Neutrophil (primary cell): ENCODE data around the gene FAM209A.
"Not testable (repeated sequence)": the region's sequence is repeated elsewhere in the genome, so short reads cannot be mapped to it uniquely, and the experiment has no call there.

Experiments used
- H3K27ac ChIP-seq: fragments of 200-600 bp; sonication (generic); 2 replicates; pipeline ENCODE4 v1.5.1; 2016; ENCODE audit warnings: mild to moderate bottlenecking, moderate library complexity
- H3K27me3 ChIP-seq: fragments of 200-600 bp; sonication (generic); 2 replicates; pipeline ENCODE4 v1.6.0; 2016; ENCODE audit warnings: mild to moderate bottlenecking
- H3K36me3 ChIP-seq: fragments of 200-600 bp; sonication (generic); 2 replicates; pipeline ENCODE4 v1.5.1; 2017
- H3K4me1 ChIP-seq, 2 experiments: fragments of 200-600 bp in 1 of 2; sonication (generic) in 1 of 2; 1 replicate in 1 of 2; 2 replicates in 1 of 2; pipeline versions ENCODE4 v1.5.1 to v1.6.1; 2013 to 2016; ENCODE audit warnings: low read depth in 1 of 2, low read length in 1 of 2, mild to moderate bottlenecking in 1 of 2, moderate library complexity in 1 of 2; ENCODE audit not compliant: control insufficient read depth in 1 of 2, insufficient read depth in 1 of 2
- H3K4me3 ChIP-seq, 2 experiments: fragments of 200-600 bp in 1 of 2; sonication (generic) in 1 of 2; 1 replicate in 1 of 2; 2 replicates in 1 of 2; pipeline ENCODE4 v1.5.1; 2013 to 2016; ENCODE audit warnings: low read depth in 1 of 2, low read length in 1 of 2, mild to moderate bottlenecking in 1 of 2, moderate library complexity in 1 of 2
- H3K9me3 ChIP-seq: fragments of 200-600 bp; sonication (generic); 2 replicates; pipeline ENCODE4 v1.5.1; 2016
- TF ChIP-seq, protein P1 (sequence below): fragments of 200-600 bp; sonication (generic); IDR thresholded peaks from 2 replicates; pipeline ENCODE4 v1.5.1; 2016; ENCODE audit warnings: antibody characterized with exemption

Gene FAM209A

DNA sequence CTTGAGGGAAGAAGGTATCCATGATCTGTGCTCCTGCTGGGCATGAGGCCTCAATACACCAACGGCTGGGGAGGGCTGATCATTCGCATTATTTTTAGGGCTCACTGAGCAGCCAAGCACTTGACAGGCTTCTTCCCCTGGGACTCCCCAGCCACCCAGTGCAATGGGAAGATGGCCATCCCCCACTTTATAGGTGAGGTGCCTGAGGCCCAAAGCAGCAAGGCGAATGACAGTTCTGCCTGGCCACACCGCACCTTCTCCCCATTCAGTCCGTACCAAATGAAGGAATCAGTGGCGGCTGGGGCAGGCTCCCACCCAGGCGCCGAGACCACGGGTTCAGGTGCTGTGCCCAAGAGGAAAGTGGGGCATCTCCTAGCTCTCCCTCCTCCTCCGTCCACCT lies 4.4 kb upstream of the FAM209A start:
- Histone ChIP-seq H3K4me1 (no peaks in the 10 kb centered on the region), H3K27me3 (no peaks in the 10 kb centered on the region), H3K9me3 (peaks cover 15% of the 10 kb centered on the region), H3K27ac (no peak overlapping the region), H3K36me3 (peaks cover 67% of the 10 kb centered on the region), H3K4me3 (no peak overlapping the region)
- TF ChIP-seq, protein P1, sequence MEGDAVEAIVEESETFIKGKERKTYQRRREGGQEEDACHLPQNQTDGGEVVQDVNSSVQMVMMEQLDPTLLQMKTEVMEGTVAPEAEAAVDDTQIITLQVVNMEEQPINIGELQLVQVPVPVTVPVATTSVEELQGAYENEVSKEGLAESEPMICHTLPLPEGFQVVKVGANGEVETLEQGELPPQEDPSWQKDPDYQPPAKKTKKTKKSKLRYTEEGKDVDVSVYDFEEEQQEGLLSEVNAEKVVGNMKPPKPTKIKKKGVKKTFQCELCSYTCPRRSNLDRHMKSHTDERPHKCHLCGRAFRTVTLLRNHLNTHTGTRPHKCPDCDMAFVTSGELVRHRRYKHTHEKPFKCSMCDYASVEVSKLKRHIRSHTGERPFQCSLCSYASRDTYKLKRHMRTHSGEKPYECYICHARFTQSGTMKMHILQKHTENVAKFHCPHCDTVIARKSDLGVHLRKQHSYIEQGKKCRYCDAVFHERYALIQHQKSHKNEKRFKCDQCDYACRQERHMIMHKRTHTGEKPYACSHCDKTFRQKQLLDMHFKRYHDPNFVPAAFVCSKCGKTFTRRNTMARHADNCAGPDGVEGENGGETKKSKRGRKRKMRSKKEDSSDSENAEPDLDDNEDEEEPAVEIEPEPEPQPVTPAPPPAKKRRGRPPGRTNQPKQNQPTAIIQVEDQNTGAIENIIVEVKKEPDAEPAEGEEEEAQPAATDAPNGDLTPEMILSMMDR, result no peak

DNA sequence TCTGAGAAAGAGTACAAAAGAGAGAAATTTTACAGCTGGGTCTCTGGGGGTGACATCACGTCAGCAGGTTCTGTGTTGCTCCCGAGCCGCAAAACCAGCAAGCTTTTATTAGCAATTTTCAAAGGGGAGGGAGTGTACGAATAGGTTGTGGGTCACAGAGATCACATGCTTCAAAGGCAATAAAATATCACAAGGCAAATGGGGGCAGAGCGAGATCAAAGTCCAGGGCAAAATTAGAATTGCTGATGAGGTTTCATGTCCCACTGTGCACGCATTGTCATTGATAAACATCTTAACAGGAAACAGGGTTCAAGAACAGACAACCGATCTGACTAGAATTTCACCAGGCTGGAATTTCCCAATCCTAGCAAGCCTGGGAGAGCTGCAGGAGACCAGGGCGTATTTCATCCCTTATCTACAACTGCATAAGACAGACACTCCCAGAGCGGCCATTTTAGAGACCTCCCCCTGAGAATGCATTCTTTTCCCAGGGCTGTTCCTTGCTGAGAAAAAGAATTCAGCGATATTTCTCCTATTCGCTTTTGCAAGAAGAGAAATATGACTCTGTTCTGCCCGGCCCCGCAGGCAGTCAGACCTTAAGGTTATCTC lies 3.7 kb upstream of the FAM209A start:
- peaks cover 15% of the 10 kb centered on the region for H3K9me3 ChIP-seq
- peaks cover 61% of the 10 kb centered on the region for H3K36me3 ChIP-seq
- H3K27me3 ChIP-seq, H3K27ac ChIP-seq, H3K4me3 ChIP-seq, H3K4me1 ChIP-seq: not testable (repeated sequence)

DNA sequence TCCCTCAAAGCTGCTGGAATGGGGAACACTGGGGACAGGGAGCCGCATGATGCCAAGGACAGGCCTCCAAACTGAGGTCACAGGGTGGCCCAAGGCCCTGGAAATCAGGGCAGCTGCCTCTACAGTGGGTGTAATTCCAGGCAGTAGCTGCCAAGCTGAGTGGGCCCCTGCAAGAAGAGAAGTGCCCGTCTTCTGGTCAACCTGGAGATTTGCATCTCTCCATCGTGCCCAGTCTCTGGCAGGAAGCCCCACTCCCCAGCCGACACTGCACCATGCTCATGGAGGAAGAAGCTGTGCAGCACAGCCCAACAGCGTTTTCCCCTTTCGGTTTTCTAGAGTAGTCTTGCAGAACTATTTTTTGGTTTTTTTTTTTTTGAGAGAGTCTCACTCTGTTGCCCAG lies 2.2 kb upstream of the FAM209A start:
- Histone ChIP-seq H3K9me3 (peaks cover 15% of the 10 kb centered on the region), H3K4me1 (no peaks in the 10 kb centered on the region), H3K27me3 (no peaks in the 10 kb centered on the region), H3K4me3 (no peak overlapping the region), H3K36me3 (peaks cover 46% of the 10 kb centered on the region), H3K27ac (no peak overlapping the region)
- TF ChIP-seq, protein P1, result no peak

DNA sequence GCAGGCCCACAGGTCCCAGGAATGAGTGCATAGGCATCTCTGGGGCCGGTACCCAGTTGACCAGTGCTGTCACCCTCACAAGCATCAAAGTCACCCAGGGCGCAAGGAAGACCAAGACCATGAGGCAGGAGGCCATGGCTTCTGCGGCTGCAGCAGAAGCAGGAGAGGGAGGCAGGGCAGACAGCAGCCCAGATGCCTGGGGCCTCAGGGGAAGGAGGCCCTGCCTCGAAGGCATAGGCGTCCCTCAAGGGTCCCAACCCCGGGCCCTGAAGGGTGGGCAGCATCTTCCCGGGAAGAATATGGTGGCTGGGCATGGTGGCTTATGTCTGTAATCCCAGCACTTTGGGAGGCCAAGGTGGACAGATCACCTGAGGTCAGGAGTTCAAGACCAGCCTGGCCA lies 3.0 kb downstream of the FAM209A start:
- Histone ChIP-seq H3K27ac (no peak overlapping the region), H3K4me3 (no peak overlapping the region), H3K27me3 (no peaks in the 10 kb centered on the region), H3K36me3 (no peaks in the 10 kb centered on the region), H3K4me1 (no peaks in the 10 kb centered on the region), H3K9me3 (no peaks in the 10 kb centered on the region)
- TF ChIP-seq, protein P1, result no peak

DNA sequence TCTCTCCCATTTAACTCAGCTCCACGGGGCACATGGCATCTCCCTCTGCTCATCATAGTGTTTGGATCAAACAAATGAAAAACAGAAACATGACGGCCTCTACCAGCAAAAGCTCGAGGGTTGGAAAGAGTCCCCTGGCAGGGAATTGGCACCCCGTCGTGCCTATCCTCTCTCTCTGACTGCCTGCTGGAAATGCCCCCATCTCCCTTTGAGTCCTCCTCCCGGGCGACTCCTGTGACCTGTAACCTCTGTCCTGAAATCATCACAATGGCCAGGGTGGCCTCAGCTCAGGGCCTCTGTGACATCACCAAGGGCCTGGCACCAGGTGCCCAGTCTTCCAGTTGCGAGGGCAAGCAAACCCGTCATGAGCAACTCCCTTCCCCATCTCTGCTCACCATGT lies 8.4 kb downstream of the FAM209A start, which contains the start of gene FAM209B:
Gene FAM209B, plus strand, starts transcription at position 301 of the 400 bp plus-strand sequence. Its CDS starts 96 bp downstream, at position 397.
- H3K9me3 ChIP-seq, H3K4me1 ChIP-seq, H3K27me3 ChIP-seq, H3K36me3 ChIP-seq, H3K4me3 ChIP-seq, H3K27ac ChIP-seq: not testable (repeated sequence)

DNA sequence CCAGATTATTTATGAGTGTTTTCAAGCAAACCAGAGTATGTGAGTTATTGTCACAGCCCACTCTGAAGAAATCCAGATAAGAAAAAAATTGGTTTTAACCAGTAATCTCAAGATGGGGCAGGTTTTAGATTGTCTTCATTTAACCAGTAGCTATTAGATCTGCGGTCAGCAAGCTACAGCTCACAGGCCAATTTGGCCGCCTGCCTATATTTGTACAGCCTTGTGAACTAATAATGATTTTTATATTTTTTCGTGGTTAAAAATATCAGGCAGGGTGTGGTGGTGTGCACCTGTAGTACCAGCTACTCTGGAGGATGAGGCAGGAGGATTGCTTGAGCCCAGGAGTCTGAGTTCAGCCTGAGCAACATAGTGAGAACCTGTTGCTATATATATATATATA lies 13.5 kb downstream of the FAM209A start:
- Histone ChIP-seq H3K27ac (no peak overlapping the region), H3K27me3 (no peaks in the 10 kb centered on the region), H3K4me3 (no peak overlapping the region), H3K36me3 (no peaks in the 10 kb centered on the region), H3K4me1 (peaks cover 16 to 17% of the 10 kb centered on the region in 2 experiments), H3K9me3 (no peaks in the 10 kb centered on the region)
- TF ChIP-seq, protein P1, result no peak

DNA sequence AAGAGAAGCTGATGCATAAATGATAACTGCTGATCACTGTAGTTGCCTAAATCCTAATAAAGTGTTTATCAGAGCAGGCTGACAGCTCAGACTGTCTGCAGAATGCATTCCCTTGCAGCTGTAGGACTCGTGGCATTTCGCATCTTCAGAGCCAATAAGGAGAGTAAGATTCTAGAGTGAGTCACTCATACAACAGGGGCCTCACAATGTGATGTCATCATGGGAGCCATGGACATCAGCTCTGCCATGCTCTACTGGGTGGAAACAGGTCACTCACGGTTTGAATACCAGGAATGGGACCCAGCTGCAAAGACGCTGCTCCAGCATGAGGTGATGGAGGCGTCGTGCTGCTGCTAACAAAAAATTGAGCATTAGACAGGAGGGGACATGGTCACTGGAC lies 15.9 kb downstream of the FAM209A start:
- peaks cover 3% of the 10 kb centered on the region for H3K27me3 ChIP-seq
- H3K4me1 ChIP-seq, result peaks cover 16 to 17% of the 10 kb centered on the region in 2 experiments

More for the DNA sequence above, 15.9 kb downstream of the FAM209A start:
- H3K27ac ChIP-seq, result no peak overlapping the region
- no peaks in the 10 kb centered on the region for H3K9me3 ChIP-seq
- TF ChIP-seq, protein P1, result no peak
- no peaks in the 10 kb centered on the region for H3K36me3 ChIP-seq
- H3K4me3 ChIP-seq, result no peak overlapping the region
